HUDEP-2 (cell line): ENCODE measurements around the gene SACS.

Source experiments
- DNase-seq, 76 experiments: peaks; one replicate each; lab custom pipeline; 2025; ENCODE audit not compliant: unreplicated experiment in 76 of 76; lab: John Stamatoyannopoulos, UW

The SACS gene

GRCh38 chr13:23372264-23372906, 61.1 kb downstream of the SACS start:
- peak in 3 of 76 experiments; percentile 2 to 7 (median 3) for DNase-seq

GRCh38 chr13:23367907-23368306, 65.6 kb downstream of the SACS start:
- no peak for DNase-seq

- DNase-seq: no peak
Observed at GRCh38 chr13:23365652-23366051, 67.8 kb downstream of the SACS start.

DNA sequence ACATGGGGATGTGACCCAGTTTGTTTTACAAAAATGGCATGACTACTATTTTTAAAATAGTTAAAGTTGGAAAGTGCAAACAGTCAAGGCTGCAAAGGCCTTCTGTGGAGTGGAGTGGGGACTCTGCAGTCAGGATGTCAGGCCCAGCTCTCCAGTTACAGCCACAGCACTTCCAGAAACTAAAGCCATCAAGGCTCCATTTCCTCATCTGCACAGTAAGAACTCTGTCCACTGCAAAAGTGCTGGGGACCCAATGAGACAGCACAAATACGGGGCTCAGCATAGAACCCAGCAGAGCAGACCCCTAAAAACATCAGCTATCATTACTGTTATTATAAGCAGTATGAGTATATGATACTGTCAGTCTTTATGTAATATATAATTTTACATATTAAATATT, 73.6 kb downstream of the SACS start:
- no peak for DNase-seq

GRCh38 chr13:23357349-23357748, 76.2 kb downstream of the SACS start:
- no peak for DNase-seq

GRCh38 chr13:23356368-23356767, 77.1 kb downstream of the SACS start:
- no peak for DNase-seq

DNA sequence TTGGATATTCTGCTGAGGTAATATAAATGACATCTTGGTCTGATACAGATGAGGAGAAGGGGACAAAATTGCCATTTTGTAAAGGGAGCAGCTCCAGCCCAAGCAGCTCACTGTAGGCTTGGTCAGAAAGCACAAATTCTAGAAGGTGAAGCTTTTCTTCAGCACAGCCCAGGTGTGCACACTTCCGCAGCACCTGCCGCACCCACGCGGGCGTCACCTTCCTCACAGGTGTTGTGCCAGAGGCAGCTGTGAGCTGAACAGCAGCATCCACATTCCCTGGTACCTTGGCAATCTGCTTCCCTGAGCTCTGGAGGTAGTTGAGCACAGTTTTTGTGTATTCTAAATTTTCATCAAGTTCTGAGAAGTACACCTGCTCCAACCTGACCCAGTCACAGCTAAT, 79.0 kb downstream of the SACS start:
- DNase-seq: no peak

- no peak for DNase-seq
Observed at GRCh38 chr13:23352161-23352560, 81.3 kb downstream of the SACS start.

DNA sequence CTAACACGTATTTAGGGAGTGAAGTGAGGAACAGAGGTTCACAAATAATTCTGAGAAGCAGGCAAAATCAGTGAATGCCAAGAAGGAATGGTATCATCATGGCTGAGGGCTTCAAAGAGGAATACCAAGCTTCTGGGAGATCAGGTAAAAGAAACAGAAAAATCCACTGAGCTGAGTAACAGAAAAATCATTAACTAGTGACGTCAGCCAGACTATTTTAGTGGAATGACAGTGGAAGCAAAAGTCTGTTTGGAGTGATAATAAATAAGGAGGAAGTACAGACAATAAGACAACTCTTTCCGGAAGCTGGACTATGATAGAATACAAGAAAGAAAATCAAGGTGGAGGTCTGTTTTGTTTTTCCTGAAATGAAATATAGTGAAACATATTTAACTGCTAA, 83.5 kb downstream of the SACS start:
- DNase-seq: no peak

GRCh38 chr13:23349161-23349897, 84.2 kb downstream of the SACS start:
- DNase-seq: no peak

DNA sequence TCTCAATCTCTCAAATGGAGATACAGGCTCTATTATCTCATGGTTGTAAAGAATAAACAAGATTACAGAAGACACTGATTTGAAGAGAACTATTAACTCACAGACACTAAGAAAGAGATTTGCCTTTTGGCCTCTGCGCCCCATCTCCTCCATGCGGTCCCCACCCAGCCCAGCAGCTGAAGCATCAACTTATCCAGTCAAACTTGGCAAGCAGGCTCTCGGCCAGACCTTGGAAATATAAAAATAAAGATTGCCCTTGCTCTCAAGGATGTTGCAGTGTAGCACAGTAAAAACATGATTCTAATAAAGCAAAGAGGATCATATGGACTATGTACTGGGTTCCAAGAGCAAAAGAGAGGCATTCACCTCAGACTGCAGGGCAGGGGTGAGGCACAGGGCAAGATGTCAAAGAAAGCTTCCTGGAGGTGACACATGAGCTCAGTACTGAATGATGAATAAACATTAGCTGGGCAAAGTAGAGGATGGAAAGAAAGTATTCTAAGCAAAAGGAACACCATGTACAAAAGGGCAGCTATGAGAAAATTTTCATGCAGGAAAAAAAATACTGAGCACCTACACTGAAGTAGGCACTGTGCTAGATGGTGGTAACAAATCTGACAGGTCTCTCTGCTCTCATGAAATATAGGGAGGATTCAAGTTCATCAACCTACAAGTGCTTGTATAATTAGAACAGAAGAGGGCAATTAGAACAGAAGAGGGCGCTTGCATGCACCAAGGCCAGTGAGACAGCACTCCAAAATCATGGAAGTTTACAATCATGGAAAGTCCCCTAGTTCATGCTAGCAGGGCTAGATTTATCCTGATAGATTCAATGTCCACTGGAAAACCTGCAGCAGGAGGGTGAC, 85.0 kb downstream of the SACS start:
- DNase-seq: no peak

DNA sequence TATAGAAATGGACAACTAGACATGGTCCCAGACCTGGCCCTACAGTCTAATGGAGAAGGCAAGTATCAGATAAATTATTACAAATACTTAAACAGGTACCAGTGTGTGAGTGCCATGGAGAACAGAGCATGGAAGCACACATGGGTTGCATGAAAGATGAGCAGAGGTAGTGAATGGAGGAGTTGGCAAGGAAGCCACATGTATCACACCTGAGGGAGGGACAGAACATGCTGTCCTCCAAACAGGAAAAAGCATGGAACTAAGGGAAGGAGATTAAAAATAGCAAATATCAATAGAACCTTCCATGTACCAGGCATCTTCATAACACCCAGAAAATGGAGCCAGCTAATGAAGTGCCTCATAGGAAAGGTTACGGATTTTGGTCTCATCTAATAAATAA, 85.9 kb downstream of the SACS start:
- DNase-seq: no peak

GRCh38 chr13:23344931-23345595, 88.4 kb downstream of the SACS start:
- DNase-seq: no peak

DNA sequence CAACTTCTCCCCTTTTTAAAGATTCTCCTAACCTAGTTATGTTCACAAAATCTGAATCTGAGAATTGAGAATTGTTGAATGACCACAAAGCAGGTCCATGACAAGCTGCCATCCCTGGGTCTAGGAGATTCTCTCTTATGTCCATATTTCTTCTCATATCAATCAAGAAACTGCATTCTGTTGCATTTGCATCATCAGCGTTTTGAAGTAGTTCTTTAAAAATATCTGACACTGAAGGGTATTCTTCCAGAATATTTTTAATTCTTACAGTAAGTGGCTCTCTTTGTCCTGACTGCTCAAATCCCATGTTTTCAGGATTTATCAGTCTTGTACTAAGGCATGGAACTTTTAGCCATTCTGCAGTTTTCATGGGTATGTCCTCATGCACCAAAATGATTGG, 94.3 kb downstream of the SACS start:
- no peak for DNase-seq

DNA sequence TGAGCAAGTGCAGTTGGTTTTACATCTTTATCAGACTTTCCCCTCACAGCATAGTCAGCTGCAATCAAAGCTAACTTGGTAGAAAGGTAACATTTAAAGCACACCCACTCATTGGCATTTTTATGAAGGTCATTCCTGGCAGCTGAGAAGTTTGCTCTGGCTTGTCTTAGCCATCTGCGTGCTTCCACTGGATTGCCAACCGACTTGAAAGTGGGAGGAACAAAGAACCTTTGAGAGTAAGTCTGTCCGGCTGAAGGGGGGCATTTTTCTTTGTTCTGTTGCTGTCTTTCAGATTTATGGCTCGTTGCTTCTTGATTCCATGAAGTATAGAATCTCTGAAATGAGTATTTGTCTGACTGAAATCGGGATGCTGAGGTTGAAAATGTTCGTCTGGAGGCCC, 103.1 kb downstream of the SACS start:
- no peak for DNase-seq

DNA sequence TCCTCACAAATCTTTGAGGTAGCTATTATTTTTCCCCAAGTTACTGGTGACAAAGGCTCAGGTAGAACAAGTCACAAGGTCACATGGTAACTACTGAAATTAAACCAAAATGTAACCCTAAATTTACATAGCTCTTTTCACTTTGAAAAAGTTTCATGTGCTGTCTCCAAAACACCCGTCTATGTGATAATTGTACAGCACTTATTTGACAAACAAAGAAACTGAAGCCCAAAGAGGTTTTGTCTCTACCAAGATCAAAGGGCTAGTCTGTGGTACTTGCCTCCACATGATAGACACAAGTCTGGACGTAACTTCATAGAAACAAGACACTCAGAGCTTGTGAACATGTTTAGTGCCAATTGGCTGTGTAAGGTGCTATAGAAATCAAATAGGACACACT, 108.3 kb downstream of the SACS start:
- no peak for DNase-seq

DNA sequence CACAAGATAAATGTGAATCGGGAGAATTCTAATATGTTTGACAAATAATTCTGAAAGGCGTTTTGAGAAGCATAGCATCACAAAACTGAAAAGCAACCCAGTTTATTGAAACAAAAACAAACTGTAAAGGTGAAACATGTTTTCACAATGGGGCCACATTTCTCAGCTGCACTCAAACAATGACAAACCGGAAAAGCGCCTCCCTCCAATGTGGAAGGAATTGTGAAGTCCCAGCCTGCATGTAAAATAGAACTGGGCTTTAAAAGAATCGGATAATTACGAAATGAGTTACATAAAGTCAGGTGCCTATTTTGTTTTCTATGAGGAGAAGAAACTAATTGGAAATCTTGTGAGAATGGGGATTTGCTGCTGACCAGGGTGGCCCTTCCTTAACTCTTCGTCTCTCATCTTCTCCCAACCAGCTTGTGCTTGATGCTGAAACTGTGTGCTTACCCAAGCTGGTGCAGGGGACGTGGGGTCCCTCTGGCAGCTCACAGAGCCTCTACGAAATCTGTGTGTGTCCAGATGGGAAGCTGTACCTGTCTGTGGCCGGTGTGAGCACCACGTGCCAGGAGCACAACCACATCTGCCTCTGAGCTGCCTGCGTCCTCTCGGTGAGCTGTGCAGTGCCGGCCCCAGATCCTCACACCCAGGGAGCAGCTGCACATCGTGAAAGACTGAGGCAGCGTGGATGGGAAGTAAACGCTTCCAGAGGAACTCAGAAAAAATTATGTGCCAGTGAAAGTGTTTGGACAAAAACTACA, 109.4 kb downstream of the SACS start:
- DNase-seq: no peak

GRCh38 chr13:23322353-23323336, 110.9 kb downstream of the SACS start:
- no peak for DNase-seq
